HG02981 (cell line): ENCODE data around the gene LRFN2.

Source experiments
- ATAC-seq: cut with Tn5 transposase; IDR thresholded peaks from one replicate; pipeline ENCODE4 v1.9.1; 2021; ENCODE audit warnings: mild to moderate bottlenecking, moderate library complexity; ENCODE audit not compliant: unreplicated experiment

The LRFN2 gene

GRCh38 chr6:40439026-40439800 is 148.0 kb downstream of the LRFN2 start:
- ATAC-seq = no peak

- ATAC-seq = no peak
Measured at GRCh38 chr6:40438246-40438887, 148.8 kb downstream of the LRFN2 start.

- ATAC-seq = no peak
Measured at GRCh38 chr6:40437631-40438030, 149.5 kb downstream of the LRFN2 start.

GRCh38 chr6:40436685-40437604 is 150.2 kb downstream of the LRFN2 start:
- ATAC-seq = no peak

- ATAC-seq = no peak
Measured at GRCh38 chr6:40432982-40433381, 154.2 kb downstream of the LRFN2 start.

- no peak for ATAC-seq
Measured at GRCh38 chr6:40431706-40432105, 155.5 kb downstream of the LRFN2 start.

- ATAC-seq = no peak
Measured at GRCh38 chr6:40427196-40427595, 160.0 kb downstream of the LRFN2 start.

- ATAC-seq = no peak
Measured at GRCh38 chr6:40426346-40427066, 160.7 kb downstream of the LRFN2 start.

- ATAC-seq = no peak
Measured at GRCh38 chr6:40425192-40425919, 161.8 kb downstream of the LRFN2 start.

GRCh38 chr6:40422046-40422445 is 165.1 kb downstream of the LRFN2 start:
- no peak for ATAC-seq

- ATAC-seq = no peak
Measured at GRCh38 chr6:40419946-40420728, 167.0 kb downstream of the LRFN2 start.

- ATAC-seq = no peak
Measured at GRCh38 chr6:40419377-40419776, 167.8 kb downstream of the LRFN2 start.

GRCh38 chr6:40417031-40417430 is 170.1 kb downstream of the LRFN2 start:
- no peak for ATAC-seq

- no peak for ATAC-seq
Measured at GRCh38 chr6:40414617-40415016, 172.5 kb downstream of the LRFN2 start.

GRCh38 chr6:40413239-40413638 is 173.9 kb downstream of the LRFN2 start:
- ATAC-seq = no peak

- no peak for ATAC-seq
Measured at GRCh38 chr6:40411881-40412280, 175.3 kb downstream of the LRFN2 start.

- ATAC-seq = no peak
Measured at GRCh38 chr6:40410821-40411220, 176.3 kb downstream of the LRFN2 start.

- ATAC-seq = no peak
Measured at GRCh38 chr6:40409716-40410397, 177.3 kb downstream of the LRFN2 start.
